ENCODE measurements around the gene PARD6B. TPM values are rescaled to one million over a fixed set of nuclear protein-coding genes. Genes with fewer than 3 reads are reported as not detected.

PARD6B gene
- total and polyA plus RNA-seq, 2 of the 4 experiments (the other 2 are of a cell fraction) = 0.17 to 0.90 TPM

- peak overlapping the region; percentile 60; the same call in 1 of the 2 replicates for H2BK120ac ChIP-seq (ENCODE audit: low read depth, low read length)
- no peak for TF ChIP-seq CTCF (conservative IDR thresholded peaks at IDR 0.05; ENCODE audit: low read depth, low read length)
- TF ChIP-seq CEBPB (IDR thresholded peaks at IDR 0.05; ENCODE audit: low read depth, low read length) = peak; percentile 29
- no peak overlapping the region for H2BK5ac ChIP-seq (ENCODE audit: low read depth, low read length, poor library complexity, severe bottlenecking)
- H4K20me1 ChIP-seq (ENCODE audit: insufficient read depth, low read length) = no peaks in the 10 kb centered on the region
- H3K14ac ChIP-seq (replicated peaks; ENCODE audit: low read depth, low read length) = peak overlapping the region; percentile 59; the same call in 1 of the 2 replicates
- no TSS peak for BruUV-seq (replicated peaks)
- no peak for ATAC-seq (ENCODE audit: low read depth)
- WGBS, 2 experiments (ENCODE audit: extremely low coverage in 2 of 2, insufficient read length in 1 of 2) = 70% methylated on average over 2 of the region's 8 CpGs; no CpG with 5 or more reads in 1 of the 2 experiments
- no peak overlapping the region for H3K4me2 ChIP-seq (ENCODE audit: low read depth, low read length)
- no peak overlapping the region for H3K4me3 ChIP-seq (ENCODE audit: insufficient read depth, low read depth, low read length)
- H4K5ac ChIP-seq (ENCODE audit: low read depth, low read length) = no peak overlapping the region
- peaks cover 3 to 5% of the 10 kb centered on the region in 2 experiments; a peak in 1 of 4 replicates for H3K79me1 ChIP-seq (ENCODE audit: low read depth in 1 of 2, low read length in 2 of 2)
- peak overlapping the region; percentile 54 for H2AK5ac ChIP-seq (ENCODE audit: low read depth, low read length)
- no peaks in the 10 kb centered on the region for H3K9me3 ChIP-seq (ENCODE audit: control insufficient read depth, insufficient read depth, low read length)
- peaks cover 16% of the 10 kb centered on the region for H3K4me1 ChIP-seq (ENCODE audit: control insufficient read depth, insufficient read depth, low read length)
- no peak overlapping the region for H3K9ac ChIP-seq (ENCODE audit: low read depth, low read length)
- no peak overlapping the region for H4K91ac ChIP-seq (ENCODE audit: insufficient read depth, low read depth, low read length)
- no peak overlapping the region for H4K8ac ChIP-seq (ENCODE audit: low read depth in 2 of 2, low read length in 2 of 2)
- peak overlapping the region; percentile 56 for H2AFZ ChIP-seq (replicated peaks; ENCODE audit: low read length, poor library complexity)
- no peak overlapping the region for H3K23ac ChIP-seq (ENCODE audit: low read depth, low read length)
- ChIA-PET CTCF (no interaction called here), POLR2A (ENCODE audit: unreplicated experiment) (interaction anchor here (0.6 kb wide), 1 partner anchor 1541 kb away, joined by 5 read pairs; no protein-coding TSS in a partner anchor)
- in situ Hi-C loops (cut with MboI; ENCODE audit: low sequenced_read_pairs) (no loop called here), intact Hi-C loops (cut with micrococcal nuclease) (no loop called here), dilution Hi-C loops (cut with HindIII; ENCODE audit: low sequenced_read_pairs, unreplicated experiment) (no loop called here)
- H3K4ac ChIP-seq (ENCODE audit: low read depth, low read length) = no peak overlapping the region; the same call in 1 of the 2 replicates
- no peak overlapping the region for H3K56ac ChIP-seq (ENCODE audit: extremely low read depth, insufficient read depth, low read length)
- no peak overlapping the region for H3K27ac ChIP-seq (ENCODE audit: insufficient read depth, low read length)
- H3K36me3 ChIP-seq (ENCODE audit: control insufficient read depth, insufficient read depth, low read length) = no peaks in the 10 kb centered on the region
- no peak overlapping the region; the same call in 1 of the 2 replicates for H2BK20ac ChIP-seq (ENCODE audit: low read depth, low read length)
- H3K9me1 ChIP-seq (ENCODE audit: insufficient read depth, low read length) = peaks cover 27% of the 10 kb centered on the region
- H3K27me3 ChIP-seq (ENCODE audit: control insufficient read depth, insufficient read depth, low read length) = peaks cover 3% of the 10 kb centered on the region; the same call in 1 of the 2 replicates
- H2AK9ac ChIP-seq (replicated peaks; ENCODE audit: low read depth, low read length, poor library complexity) = no peak overlapping the region
- H3K18ac ChIP-seq (ENCODE audit: low read depth, low read length) = no peak overlapping the region
- H2BK15ac ChIP-seq (ENCODE audit: low read depth, low read length) = no peak overlapping the region
- DNase-seq = no peak
These were observed 3.4 kb upstream of the PARD6B start for GRCh38 chr20:50727792-50728485.
